Measurements from ENCODE around the gene GCK. TPM values are rescaled to one million over a fixed set of nuclear protein-coding genes. Genes with fewer than 3 reads are reported as not detected.

Gene GCK
- total RNA-seq, 2 donors from 2014 or later, result 3.1 to 5.6 TPM

DNA sequence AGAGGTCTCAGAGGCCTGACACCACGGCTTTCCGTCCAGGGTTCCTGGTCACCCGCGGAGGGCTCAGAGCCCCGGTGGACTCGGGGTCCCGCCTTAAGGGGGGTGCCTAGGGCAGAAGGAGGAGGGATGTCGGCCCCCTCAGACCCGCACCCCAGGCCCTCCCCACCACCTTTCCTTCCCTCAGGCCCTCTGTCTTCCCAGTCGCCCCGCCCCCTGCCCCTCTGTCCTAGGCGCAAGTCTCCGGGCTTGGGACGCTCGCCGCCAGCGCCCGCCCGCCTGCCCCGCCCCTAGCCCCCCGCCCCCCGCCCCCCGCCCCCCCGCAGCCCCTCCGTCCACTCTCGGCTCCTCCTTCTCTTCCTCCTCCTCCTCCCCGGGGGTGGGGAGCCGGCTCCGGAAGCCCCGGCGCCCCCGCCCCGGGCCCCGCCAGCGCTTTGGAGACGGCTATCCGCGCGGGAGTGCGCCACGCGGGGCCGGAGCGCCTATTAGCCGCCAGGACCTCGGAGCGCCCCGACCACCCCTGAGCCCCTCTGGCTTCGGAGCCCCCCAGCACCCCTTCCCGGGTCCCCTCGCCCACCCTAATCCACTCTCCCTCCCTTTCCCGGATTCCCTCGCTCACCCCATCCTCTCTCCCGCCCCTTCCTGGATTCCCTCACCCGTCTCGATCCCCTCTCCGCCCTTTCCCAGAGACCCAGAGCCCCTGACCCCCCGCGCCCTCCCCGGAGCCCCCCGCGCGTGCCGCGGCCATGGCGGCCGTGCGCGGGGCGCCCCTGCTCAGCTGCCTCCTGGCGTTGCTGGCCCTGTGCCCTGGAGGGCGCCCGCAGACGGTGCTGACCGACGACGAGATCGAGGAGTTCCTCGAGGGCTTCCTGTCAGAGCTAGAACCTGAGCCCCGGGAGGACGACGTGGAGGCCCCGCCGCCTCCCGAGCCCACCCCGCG lies 85.0 kb downstream of the GCK start, which contains the start of gene AEBP1:
Gene AEBP1, plus strand, starts transcription at position 423 of the 937 bp plus-strand sequence. Its CDS starts 321 bp downstream, at position 744.
- ATAC-seq (peak; percentile 57), DNase-seq (peak; percentile 66)
- intact Hi-C loops (cut with DNase I), result no loop called here

GRCh38 chr7:44103566-44103922 lies 85.7 kb downstream of the GCK start:
- intact Hi-C loops (cut with DNase I), result no loop called here
- ATAC-seq (no peak), DNase-seq (no peak)

- DNase-seq, result no peak
Measured at GRCh38 chr7:44102846-44103565, 86.2 kb downstream of the GCK start.

DNA sequence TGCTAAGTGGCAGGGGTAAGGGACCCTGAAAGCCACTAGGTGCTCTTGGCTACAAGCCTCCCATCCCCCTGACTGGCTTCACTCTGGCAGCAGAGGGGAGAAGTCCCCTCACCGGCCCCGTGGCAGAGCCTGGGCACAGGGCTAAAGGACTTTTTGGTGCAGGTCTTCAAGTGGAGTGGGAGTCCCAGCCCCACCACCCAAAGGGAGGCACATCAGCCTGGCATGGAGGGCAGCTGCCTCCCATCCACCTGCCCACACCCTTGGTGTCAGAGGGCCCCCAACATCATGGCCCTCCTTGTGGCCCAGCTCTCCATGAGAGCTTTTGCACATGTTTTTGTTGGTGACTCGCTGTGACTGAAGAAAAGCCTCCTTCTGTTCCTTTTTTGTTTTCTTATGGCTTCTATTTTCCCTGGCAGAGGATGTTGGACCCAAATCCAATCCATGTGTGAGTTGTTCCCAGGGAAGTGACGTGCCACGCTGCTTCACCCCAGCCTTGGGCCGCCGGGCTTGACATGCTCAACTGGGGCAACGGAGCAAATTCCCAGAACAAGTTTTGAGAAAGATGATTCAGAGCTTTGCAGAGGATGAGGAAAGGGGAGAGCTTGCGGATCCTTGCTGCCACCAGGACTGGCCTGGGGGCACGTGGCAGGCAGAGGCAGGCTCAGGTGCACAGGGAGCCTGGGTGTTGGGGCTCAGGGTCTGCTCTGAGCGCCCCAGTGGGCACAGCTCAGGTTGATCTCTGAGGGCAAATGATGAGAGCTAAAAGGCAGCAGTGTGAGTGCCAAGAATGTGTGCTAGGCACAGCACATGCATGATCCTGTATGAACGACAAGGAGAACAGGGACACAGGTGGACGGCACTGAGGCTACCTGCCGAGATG lies 87.0 kb downstream of the GCK start:
- intact Hi-C loops (cut with DNase I), result no loop called here
- ATAC-seq, result peak; percentile 0 to 27

More at GRCh38 chr7:44102846-44103565, 86.2 kb downstream of the GCK start:
- intact Hi-C loops (cut with DNase I), result no loop called here
- ATAC-seq, result no peak

GRCh38 chr7:44101303-44101965 lies 87.8 kb downstream of the GCK start:
- DNase-seq (no peak), ATAC-seq (no peak)
- intact Hi-C loops (cut with DNase I), result no loop called here

More for the DNA sequence above, 87.0 kb downstream of the GCK start:
- DNase-seq, result peak; percentile 75

- DNase-seq (no peak), ATAC-seq (peak; percentile 6 to 23)
- intact Hi-C loops (cut with DNase I), result no loop called here
Measured at GRCh38 chr7:44100458-44101302, 88.6 kb downstream of the GCK start.

DNA sequence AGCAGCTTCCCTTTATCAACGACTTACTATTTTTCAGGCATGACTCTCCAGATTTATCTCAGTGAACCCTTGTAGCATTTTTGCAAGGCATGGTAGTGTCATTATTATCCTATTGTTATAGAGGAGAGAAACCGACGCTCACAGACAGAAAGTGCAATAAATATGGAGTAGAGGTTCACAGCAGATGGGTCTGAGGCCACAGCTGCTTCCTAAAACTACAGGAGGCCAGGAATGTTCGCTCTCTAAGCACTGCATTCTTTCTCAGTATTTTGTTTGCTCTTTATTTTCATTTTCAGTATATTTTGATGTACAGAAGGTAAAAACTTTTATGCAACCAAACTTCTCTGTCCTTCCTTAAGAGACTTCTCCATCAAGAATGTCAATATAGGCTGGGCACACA lies 89.6 kb downstream of the GCK start:
- ATAC-seq (no peak), DNase-seq (no peak)
- intact Hi-C loops (cut with DNase I), result no loop called here

GRCh38 chr7:44098092-44099068 lies 90.9 kb downstream of the GCK start:
- DNase-seq, result no peak
- ATAC-seq, result no peak
- intact Hi-C loops (cut with DNase I), result no loop called here

- ATAC-seq, result no peak
- no peak for DNase-seq
- intact Hi-C loops (cut with DNase I), result no loop called here
Measured at GRCh38 chr7:44097064-44097932, 91.9 kb downstream of the GCK start.

- no peak for ATAC-seq
Measured at GRCh38 chr7:44096326-44096881, 92.8 kb downstream of the GCK start.

GRCh38 chr7:44095781-44096180 lies 93.5 kb downstream of the GCK start:
- intact Hi-C loops (cut with DNase I), result no loop called here
- DNase-seq, result no peak
- no peak for ATAC-seq

More at GRCh38 chr7:44096326-44096881, 92.8 kb downstream of the GCK start:
- no peak for DNase-seq
- intact Hi-C loops (cut with DNase I), result no loop called here

DNA sequence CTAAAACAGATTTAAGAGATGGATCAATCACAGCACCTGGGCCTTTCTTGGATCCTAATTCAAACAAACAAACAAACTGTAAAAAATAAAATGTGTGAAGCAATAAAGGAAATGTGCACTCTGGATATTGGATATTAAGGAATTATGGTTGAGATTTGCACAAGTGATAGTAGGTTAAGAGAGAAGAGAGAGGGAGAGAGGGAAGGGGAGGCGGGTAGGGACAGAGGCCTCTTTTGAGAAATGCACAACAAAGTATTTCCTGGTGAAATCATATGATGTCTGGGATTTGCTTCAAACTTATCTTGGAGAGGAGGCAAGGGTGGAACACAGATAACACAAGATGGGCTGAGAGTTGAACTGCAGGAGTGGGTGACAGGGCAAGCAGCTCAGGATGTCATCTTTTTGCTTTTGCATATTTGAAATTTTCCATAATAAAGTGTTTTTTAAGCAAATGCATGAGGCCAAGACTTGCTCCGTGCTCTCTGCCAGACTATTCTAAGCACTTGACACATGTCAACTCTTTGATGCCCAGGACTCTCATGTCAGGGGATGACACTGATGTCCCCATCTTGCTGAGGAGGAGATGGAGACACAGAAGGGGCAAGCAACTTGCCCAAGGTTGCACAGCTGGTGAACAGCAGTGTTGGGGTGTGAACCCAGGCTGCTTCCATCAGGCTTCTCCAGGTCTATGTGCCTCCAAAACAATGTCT lies 94.2 kb downstream of the GCK start:
- ATAC-seq (no peak), DNase-seq (no peak)
- intact Hi-C loops (cut with DNase I), result no loop called here

DNA sequence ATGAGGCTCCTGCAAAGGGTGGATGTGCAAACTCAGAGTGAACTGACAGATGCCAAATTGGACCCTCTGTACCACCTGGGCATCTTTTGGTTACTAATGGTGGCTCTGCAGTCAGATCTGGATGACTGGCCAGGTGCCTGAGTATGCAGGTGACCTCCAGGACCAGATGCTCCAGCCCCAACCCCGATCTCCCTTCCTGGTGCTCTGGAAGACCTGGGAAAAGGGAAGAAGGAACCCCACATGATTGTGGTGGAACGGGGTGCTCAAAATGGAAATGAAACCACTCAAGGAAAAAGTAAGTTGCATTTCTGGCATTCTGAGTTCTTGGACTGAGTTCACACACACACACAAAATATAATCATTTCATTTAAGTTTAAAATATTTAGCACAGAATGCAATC lies 94.9 kb downstream of the GCK start:
- intact Hi-C loops (cut with DNase I), result no loop called here
- DNase-seq (no peak), ATAC-seq (no peak)

Measured in left cardiac atrium (tissue), 4 donors.